Neural cell (in vitro differentiated cells): ENCODE data around the gene DCAF6. TPM values are rescaled to one million over a fixed set of nuclear protein-coding genes. Genes with fewer than 3 reads are reported as not detected.

Experiments
- H2AFZ ChIP-seq: fragments of 200-600, 300-800 bp; sonication (generic), shearing (Covaris generic); 2 replicates; pipeline ENCODE4 v1.6.0; 2014; ENCODE audit warnings: low read depth, mild to moderate bottlenecking, antibody characterized with exemption, low read length, moderate library complexity
- H3F3A ChIP-seq: fragments of 200-600 bp; shearing (Covaris generic); 2 replicates; pipeline ENCODE4 v1.6.1; 2016; ENCODE audit warnings: mild to moderate bottlenecking, moderate library complexity, mixed read lengths, antibody characterized with exemption, low read length; ENCODE audit not compliant: insufficient read depth, poor library complexity, severe bottlenecking
- H3K27ac ChIP-seq: fragments of 200-600, 300-800 bp; sonication (generic), shearing (Covaris generic); 2 replicates; pipeline ENCODE4 v1.5.1; 2014; ENCODE audit warnings: mild to moderate bottlenecking, low read length, moderate library complexity
- H3K27me3 ChIP-seq: fragments of 300-800, 200-600 bp; sonication (generic), shearing (Covaris generic); 2 replicates; pipeline ENCODE4 v1.6.0; 2014; ENCODE audit warnings: mild to moderate bottlenecking, low read depth, low read length, moderate library complexity; ENCODE audit not compliant: insufficient read depth
- H3K36me3 ChIP-seq: fragments of 300-800, 200-600 bp; sonication (generic), shearing (Covaris generic); 2 replicates; pipeline ENCODE4 v1.5.1; 2014; ENCODE audit warnings: mild to moderate bottlenecking, antibody characterized with exemption, low read length, moderate library complexity; ENCODE audit not compliant: insufficient read depth
- H3K4me2 ChIP-seq: fragments of 300-800, 200-600 bp; sonication (generic), shearing (Covaris generic); 2 replicates; pipeline ENCODE4 v1.6.0; 2014; ENCODE audit warnings: mild to moderate bottlenecking, low read length
- H3K4me3 ChIP-seq: fragments of 300-800, 200-600 bp; sonication (generic), shearing (Covaris generic); 2 replicates; pipeline ENCODE4 v1.5.1; 2014; ENCODE audit warnings: mild to moderate bottlenecking, low read length, moderate library complexity
- H3K79me2 ChIP-seq: fragments of 200-600 bp; shearing (Covaris generic); replicated peaks from 2 replicates; pipeline ENCODE4 v1.6.0; 2014; ENCODE audit warnings: mild to moderate bottlenecking, low read length, moderate library complexity; ENCODE audit not compliant: insufficient read depth
- H3K9ac ChIP-seq: fragments of 300-800, 200-600 bp; sonication (generic), shearing (Covaris generic); 2 replicates; pipeline ENCODE4 v1.6.1; 2016; ENCODE audit warnings: mild to moderate bottlenecking, low read length, mixed read lengths
- H3K9me2 ChIP-seq: fragments of 200-600 bp; shearing (Covaris generic); 2 replicates; pipeline ENCODE4 v1.6.1; 2016; ENCODE audit warnings: mild to moderate bottlenecking, low read length, mixed read lengths; ENCODE audit not compliant: insufficient read depth
- H3K9me3 ChIP-seq: fragments of 200-600, 300-800 bp; sonication (generic), shearing (Covaris generic); 2 replicates; pipeline ENCODE4 v1.6.1; 2016; ENCODE audit warnings: mild to moderate bottlenecking, mixed run types, low read length, moderate library complexity, mixed read lengths
- H4K20me1 ChIP-seq: fragments of 200-600 bp; shearing (Covaris generic); 2 replicates; pipeline ENCODE4 v1.6.1; 2016; ENCODE audit warnings: mild to moderate bottlenecking, mixed run types; ENCODE audit not compliant: insufficient read depth
- EP300 ChIP-seq: fragments of 450-650 bp; conservative IDR thresholded peaks from 2 replicates; pipeline ENCODE4 v1.6.1; 2014; ENCODE audit warnings: antibody characterized with exemption, mild to moderate bottlenecking, moderate library complexity; ENCODE audit not compliant: poor library complexity, severe bottlenecking
- EZH2 ChIP-seq: fragments of 200-600, 300-800 bp; shearing (Covaris generic), sonication (generic); IDR thresholded peaks from 2 replicates; pipeline ENCODE4 v1.6.1; 2014; ENCODE audit warnings: antibody characterized with exemption, low read length, borderline replicate concordance, mild to moderate bottlenecking; ENCODE audit not compliant: insufficient read depth, poor library complexity, severe bottlenecking
- MXI1 ChIP-seq: fragments of 450-650 bp; conservative IDR thresholded peaks from 2 replicates; pipeline ENCODE4 v1.6.1; 2014; ENCODE audit warnings: antibody characterized with exemption, mild to moderate bottlenecking; ENCODE audit not compliant: poor library complexity, severe bottlenecking
- POLR2AphosphoS5 ChIP-seq: IDR thresholded peaks from 2 replicates; pipeline ENCODE4 v1.6.1; 2012
- RAD21 ChIP-seq: fragments of 450-650 bp; conservative IDR thresholded peaks from 2 replicates; pipeline ENCODE4 v1.6.1; 2014; ENCODE audit warnings: antibody characterized with exemption, mild to moderate bottlenecking, moderate library complexity
- SMC3 ChIP-seq: fragments of 450-650 bp; conservative IDR thresholded peaks from 2 replicates; pipeline ENCODE4 v1.6.1; 2014; ENCODE audit warnings: antibody characterized with exemption, mild to moderate bottlenecking, moderate library complexity; ENCODE audit not compliant: poor library complexity
- TAF1 ChIP-seq: IDR thresholded peaks from 2 replicates; pipeline ENCODE4 v1.6.1; 2012; ENCODE audit warnings: low read depth
- polyA plus RNA-seq: library from polyadenylated mRNA; depleted of rRNA; stranded (reverse); fragments of >200 nt; gene quantifications from 2 replicates; pipeline ENCODE4 v1.2.3, GENCODE V29; 2014
- TF ChIP-seq, protein P1 (sequence below): fragments of 450-650 bp; IDR thresholded peaks from 2 replicates; pipeline ENCODE4 v1.5.1; 2014; ENCODE audit warnings: antibody characterized with exemption, mild to moderate bottlenecking, moderate library complexity; ENCODE audit not compliant: poor library complexity, severe bottlenecking
- TF ChIP-seq, protein P2 (sequence below): IDR thresholded peaks from 2 replicates; pipeline ENCODE4 v1.6.1; 2012; ENCODE audit warnings: borderline replicate concordance

DCAF6 gene
- polyA plus RNA-seq, 1 donor from 2014 or later, result 44.8 TPM

DNA sequence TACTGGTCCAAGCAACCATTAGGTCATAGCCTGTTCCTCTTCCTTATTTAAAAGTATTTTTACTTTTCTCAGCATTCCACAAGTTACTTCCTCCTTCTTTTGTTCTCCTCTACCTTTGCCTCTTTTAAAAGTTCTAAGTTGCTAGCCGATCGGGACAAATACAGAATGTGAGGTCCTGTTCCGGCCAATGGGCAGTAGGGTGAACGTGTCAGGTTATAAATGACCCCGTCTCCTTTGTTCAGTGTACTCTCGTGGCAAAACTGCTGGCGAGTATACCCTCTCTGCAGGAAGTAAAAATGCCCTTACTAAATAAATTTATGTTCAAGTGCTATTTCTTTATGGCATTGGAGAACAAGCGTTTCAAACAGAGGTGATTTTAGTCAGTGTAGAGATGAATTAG is 25.1 kb upstream of the DCAF6 start:
- no peak overlapping the region for H3K27ac ChIP-seq
- H3K9ac ChIP-seq, result no peak overlapping the region
- H2AFZ ChIP-seq, result no peak overlapping the region
- H3K9me2 ChIP-seq, result no peaks in the 10 kb centered on the region
- no peak overlapping the region for H3K4me3 ChIP-seq
- no peaks in the 10 kb centered on the region for H3F3A ChIP-seq
- no peaks in the 10 kb centered on the region for H3K79me2 ChIP-seq
- no peaks in the 10 kb centered on the region for H3K27me3 ChIP-seq
- H3K9me3 ChIP-seq, result no peaks in the 10 kb centered on the region
- H3K4me2 ChIP-seq, result no peak overlapping the region
- no peaks in the 10 kb centered on the region for H4K20me1 ChIP-seq
- peaks cover 5% of the 10 kb centered on the region for H3K36me3 ChIP-seq
- TF ChIP-seq EZH2 (no peak), EP300 (no peak), MXI1 (no peak), RAD21 (no peak), TAF1 (no peak), POLR2AphosphoS5 (no peak), SMC3 (no peak)
- TF ChIP-seq, protein P1, sequence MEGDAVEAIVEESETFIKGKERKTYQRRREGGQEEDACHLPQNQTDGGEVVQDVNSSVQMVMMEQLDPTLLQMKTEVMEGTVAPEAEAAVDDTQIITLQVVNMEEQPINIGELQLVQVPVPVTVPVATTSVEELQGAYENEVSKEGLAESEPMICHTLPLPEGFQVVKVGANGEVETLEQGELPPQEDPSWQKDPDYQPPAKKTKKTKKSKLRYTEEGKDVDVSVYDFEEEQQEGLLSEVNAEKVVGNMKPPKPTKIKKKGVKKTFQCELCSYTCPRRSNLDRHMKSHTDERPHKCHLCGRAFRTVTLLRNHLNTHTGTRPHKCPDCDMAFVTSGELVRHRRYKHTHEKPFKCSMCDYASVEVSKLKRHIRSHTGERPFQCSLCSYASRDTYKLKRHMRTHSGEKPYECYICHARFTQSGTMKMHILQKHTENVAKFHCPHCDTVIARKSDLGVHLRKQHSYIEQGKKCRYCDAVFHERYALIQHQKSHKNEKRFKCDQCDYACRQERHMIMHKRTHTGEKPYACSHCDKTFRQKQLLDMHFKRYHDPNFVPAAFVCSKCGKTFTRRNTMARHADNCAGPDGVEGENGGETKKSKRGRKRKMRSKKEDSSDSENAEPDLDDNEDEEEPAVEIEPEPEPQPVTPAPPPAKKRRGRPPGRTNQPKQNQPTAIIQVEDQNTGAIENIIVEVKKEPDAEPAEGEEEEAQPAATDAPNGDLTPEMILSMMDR, result no peak
- TF ChIP-seq, protein P2, sequence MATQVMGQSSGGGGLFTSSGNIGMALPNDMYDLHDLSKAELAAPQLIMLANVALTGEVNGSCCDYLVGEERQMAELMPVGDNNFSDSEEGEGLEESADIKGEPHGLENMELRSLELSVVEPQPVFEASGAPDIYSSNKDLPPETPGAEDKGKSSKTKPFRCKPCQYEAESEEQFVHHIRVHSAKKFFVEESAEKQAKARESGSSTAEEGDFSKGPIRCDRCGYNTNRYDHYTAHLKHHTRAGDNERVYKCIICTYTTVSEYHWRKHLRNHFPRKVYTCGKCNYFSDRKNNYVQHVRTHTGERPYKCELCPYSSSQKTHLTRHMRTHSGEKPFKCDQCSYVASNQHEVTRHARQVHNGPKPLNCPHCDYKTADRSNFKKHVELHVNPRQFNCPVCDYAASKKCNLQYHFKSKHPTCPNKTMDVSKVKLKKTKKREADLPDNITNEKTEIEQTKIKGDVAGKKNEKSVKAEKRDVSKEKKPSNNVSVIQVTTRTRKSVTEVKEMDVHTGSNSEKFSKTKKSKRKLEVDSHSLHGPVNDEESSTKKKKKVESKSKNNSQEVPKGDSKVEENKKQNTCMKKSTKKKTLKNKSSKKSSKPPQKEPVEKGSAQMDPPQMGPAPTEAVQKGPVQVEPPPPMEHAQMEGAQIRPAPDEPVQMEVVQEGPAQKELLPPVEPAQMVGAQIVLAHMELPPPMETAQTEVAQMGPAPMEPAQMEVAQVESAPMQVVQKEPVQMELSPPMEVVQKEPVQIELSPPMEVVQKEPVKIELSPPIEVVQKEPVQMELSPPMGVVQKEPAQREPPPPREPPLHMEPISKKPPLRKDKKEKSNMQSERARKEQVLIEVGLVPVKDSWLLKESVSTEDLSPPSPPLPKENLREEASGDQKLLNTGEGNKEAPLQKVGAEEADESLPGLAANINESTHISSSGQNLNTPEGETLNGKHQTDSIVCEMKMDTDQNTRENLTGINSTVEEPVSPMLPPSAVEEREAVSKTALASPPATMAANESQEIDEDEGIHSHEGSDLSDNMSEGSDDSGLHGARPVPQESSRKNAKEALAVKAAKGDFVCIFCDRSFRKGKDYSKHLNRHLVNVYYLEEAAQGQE, result no peak

DNA sequence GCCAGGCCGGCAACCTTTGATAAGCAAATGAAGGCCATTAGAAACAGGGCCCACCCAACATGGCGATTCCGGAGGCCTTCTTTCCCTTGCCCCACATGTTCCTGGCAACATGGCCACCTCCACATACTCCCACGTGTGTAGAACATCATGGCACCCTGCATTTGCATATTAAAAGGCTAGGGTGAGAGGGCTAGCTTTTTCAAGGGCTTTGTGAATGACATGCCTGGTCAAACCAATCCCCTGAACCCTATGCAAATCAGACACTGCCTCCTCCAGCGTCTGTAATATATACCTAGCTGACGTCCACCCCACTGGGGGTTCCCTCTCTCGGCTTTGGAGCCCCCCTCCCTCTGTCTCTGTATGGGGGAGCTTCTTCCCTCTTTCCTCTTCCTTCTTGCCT is 24.2 kb upstream of the DCAF6 start:
- TF ChIP-seq TAF1 (no peak), MXI1 (no peak), RAD21 (no peak), POLR2AphosphoS5 (no peak), EP300 (no peak), SMC3 (no peak), EZH2 (no peak)
- TF ChIP-seq, protein P2, result no peak
- TF ChIP-seq, protein P1, result no peak
- Histone ChIP-seq H3K4me3 (no peak overlapping the region), H3K27me3 (no peaks in the 10 kb centered on the region), H3K4me2 (no peak overlapping the region), H3F3A (no peaks in the 10 kb centered on the region), H3K9ac (no peak overlapping the region), H3K36me3 (peaks cover 5% of the 10 kb centered on the region), H4K20me1 (no peaks in the 10 kb centered on the region), H3K9me3 (no peaks in the 10 kb centered on the region), H3K79me2 (no peaks in the 10 kb centered on the region), H3K9me2 (no peaks in the 10 kb centered on the region), H2AFZ (no peak overlapping the region), H3K27ac (no peak overlapping the region)
